K562 (cell line): ENCODE data around the gene DDC.

ENCODE experiments used
- CHD1 ChIP-seq: fragments of 200-600 bp; sonication (generic); IDR thresholded peaks from one replicate; pipeline ENCODE4 v1.6.1; 2012; ENCODE audit warnings: mild to moderate bottlenecking, moderate library complexity, low read length, inconsistent platforms
- CSDE1 ChIP-seq, 2 experiments: fragments of 450-650 bp; IDR thresholded peaks; 2 replicates each; pipeline ENCODE4 v1.6.1; 2016; ENCODE audit warnings: mild to moderate bottlenecking in 1 of 2
- DMBX1 ChIP-seq: fragments of 250-450 bp; sonication (Bioruptor Pico); IDR thresholded peaks from 2 replicates; pipeline ENCODE4 v1.8.0; 2022; ENCODE audit warnings: inconsistent platforms, mild to moderate bottlenecking, moderate library complexity, borderline replicate concordance
- E2F4 ChIP-seq: sonication (generic); formaldehyde crosslinking; IDR thresholded peaks from 2 replicates; pipeline ENCODE4 v1.8.0; 2022; ENCODE audit warnings: mild to moderate bottlenecking, low read depth, missing genetic modification reagents
- EHMT2 ChIP-seq: fragments of 450-650 bp; IDR thresholded peaks from 2 replicates; pipeline ENCODE4 v1.6.1; 2018; ENCODE audit warnings: antibody characterized with exemption
- HMG20B ChIP-seq: fragments of 250-450 bp; sonication (Bioruptor Pico); IDR thresholded peaks from 2 replicates; pipeline ENCODE4 v1.5.0; 2021; ENCODE audit warnings: mild to moderate bottlenecking
- MYC ChIP-seq, 2 experiments: fragments of 250-450 bp in 1 of 2; sonication (Bioruptor Pico) in 1 of 2; IDR thresholded peaks; 2 replicates each; pipeline versions ENCODE4 v1.5.1 to v1.6.1; 2012 to 2021; ENCODE audit warnings: low read depth in 2 of 2, borderline replicate concordance in 1 of 2, improper control_type of control experiment in 1 of 2, low read length in 1 of 2, mild to moderate bottlenecking in 1 of 2, moderate library complexity in 1 of 2
- POLR2A ChIP-seq: fragments of 450-650 bp; conservative IDR thresholded peaks from 2 replicates; pipeline ENCODE4 v1.6.1; 2016
- PRMT5 ChIP-seq: sonication (generic); formaldehyde crosslinking; IDR thresholded peaks from 2 replicates; pipeline ENCODE4 v1.5.0; 2020; ENCODE audit warnings: missing genetic modification reagents
- ZBTB49 ChIP-seq: sonication (generic); formaldehyde crosslinking; IDR thresholded peaks from 2 replicates; pipeline ENCODE4 v1.8.0; 2022; ENCODE audit warnings: missing genetic modification reagents, mild to moderate bottlenecking, borderline replicate concordance
- ZNF354B ChIP-seq: fragments of 250-450 bp; sonication (Bioruptor Pico); IDR thresholded peaks from 2 replicates; pipeline ENCODE4 v1.4.0; 2020

DNA sequence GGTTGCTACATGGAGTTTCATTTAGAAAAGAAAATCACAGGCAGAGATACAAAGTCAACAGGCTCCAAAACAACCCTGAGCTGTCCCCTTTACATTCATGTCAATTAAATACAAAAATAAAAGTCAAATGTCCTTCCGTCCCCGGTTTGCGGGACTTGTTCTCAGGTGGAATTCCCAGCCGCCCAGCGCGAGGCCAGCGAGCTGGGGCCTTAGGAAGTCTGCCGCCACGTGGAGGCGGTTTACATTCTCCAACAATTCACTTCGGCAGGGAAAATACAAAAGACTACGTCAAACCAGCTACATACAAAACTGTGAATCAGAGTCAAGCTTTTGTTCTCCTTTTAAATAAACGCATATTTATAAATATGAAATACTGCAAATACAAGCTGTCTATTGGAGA lies 25.3 kb upstream of the DDC start:
- no peak for TF ChIP-seq DMBX1 (CRISPR knock-in tag)
- no peak for TF ChIP-seq MYC (IDR thresholded peaks at IDR 0.05; ENCODE audit: low read depth, low read length)
- TF ChIP-seq MYC (CRISPR knock-in tag; IDR thresholded peaks at IDR 0.05; ENCODE audit: borderline replicate concordance, low read depth) = no peak
- no peak for TF ChIP-seq POLR2A
- TF ChIP-seq EHMT2 = no peak
- no peak for TF ChIP-seq CSDE1 (IDR thresholded peaks at IDR 0.05)
- TF ChIP-seq ZNF354B (CRISPR knock-in tag) = no peak
- no peak for TF ChIP-seq PRMT5
- TF ChIP-seq E2F4 (CRISPR knock-in tag) = no peak
- TF ChIP-seq CHD1 = no peak
- no peak for TF ChIP-seq HMG20B (CRISPR knock-in tag)
- TF ChIP-seq ZBTB49 (CRISPR knock-in tag) = no peak
